GM23338 (cell line): ENCODE data around the gene CHD2. TPM values are rescaled to one million over a fixed set of nuclear protein-coding genes. Genes with fewer than 3 reads are reported as not detected.

ENCODE experiments used
- ATAC-seq: fragments of 200-7000 bp; cut with Tn5 transposase; 3 replicates; pipeline ENCODE4 v1.9.1; 2020
- DNase-seq: peaks from one replicate; pipeline ENCODE4 v3.0.0-alpha.2; 2015; ENCODE audit warnings: low spot score
- H2AFZ ChIP-seq: fragments of 200-600 bp; sonication (generic); 2 replicates; pipeline ENCODE4 v1.8.0; 2016; ENCODE audit warnings: antibody characterized with exemption, mild to moderate bottlenecking, moderate library complexity
- H3F3A ChIP-seq: fragments of 200-600 bp; sonication (generic); replicated peaks from 2 replicates; pipeline ENCODE4 v1.8.0; 2017; ENCODE audit warnings: antibody characterized with exemption, mixed run types, low read depth
- H3K27ac ChIP-seq: fragments of 200-600 bp; sonication (generic); 2 replicates; pipeline ENCODE4 v1.6.1; 2016; ENCODE audit warnings: low read depth
- H3K27me3 ChIP-seq: fragments of 200-600 bp; sonication (generic); 2 replicates; pipeline ENCODE4 v1.8.0; 2016; ENCODE audit warnings: mild to moderate bottlenecking, mixed run types, moderate library complexity; ENCODE audit not compliant: insufficient read depth
- H3K36me3 ChIP-seq: fragments of 200-600 bp; sonication (generic); 2 replicates; pipeline ENCODE4 v1.8.0; 2016; ENCODE audit warnings: mild to moderate bottlenecking; ENCODE audit not compliant: insufficient read depth
- H3K4me1 ChIP-seq: fragments of 200-600 bp; sonication (generic); 2 replicates; pipeline ENCODE4 v1.8.0; 2016; ENCODE audit warnings: mild to moderate bottlenecking, moderate library complexity; ENCODE audit not compliant: insufficient read depth
- H3K4me2 ChIP-seq: fragments of 200-600 bp; sonication (generic); 2 replicates; pipeline ENCODE4 v1.7.1; 2017; ENCODE audit warnings: mixed run types
- H3K4me3 ChIP-seq: fragments of 200-600 bp; sonication (generic); 2 replicates; pipeline ENCODE4 v1.6.1; 2016; ENCODE audit warnings: mixed run types
- H3K79me2 ChIP-seq: fragments of 200-600 bp; sonication (generic); replicated peaks from 2 replicates; pipeline ENCODE4 v1.8.0; 2017; ENCODE audit warnings: mild to moderate bottlenecking; ENCODE audit not compliant: insufficient read depth
- H3K9me2 ChIP-seq: fragments of 200-600 bp; sonication (generic); 2 replicates; pipeline ENCODE4 v1.8.0; 2017; ENCODE audit not compliant: insufficient read depth
- H4K20me1 ChIP-seq: fragments of 200-600 bp; sonication (generic); replicated peaks from 2 replicates; pipeline ENCODE4 v1.8.0; 2017; ENCODE audit warnings: mild to moderate bottlenecking; ENCODE audit not compliant: insufficient read depth
- H3K27ac Mint-ChIP-seq: 2 replicates; pipeline ENCODE4 v1.8.0; 2020; ENCODE audit warnings: inconsistent platforms, mild to moderate bottlenecking, moderate library complexity, mixed read lengths
- H3K27me3 Mint-ChIP-seq: 3 replicates; pipeline ENCODE4 v1.8.0; 2022; ENCODE audit warnings: low read depth, mild to moderate bottlenecking, moderate library complexity, mixed read lengths, inconsistent platforms; ENCODE audit not compliant: insufficient read depth, poor library complexity
- H3K36me3 Mint-ChIP-seq: 3 replicates; pipeline ENCODE4 v1.8.0; 2021; ENCODE audit warnings: low read depth, mild to moderate bottlenecking, inconsistent platforms, moderate library complexity, mixed read lengths
- H3K4me1 Mint-ChIP-seq: 3 replicates; pipeline ENCODE4 v1.8.0; 2020; ENCODE audit warnings: mild to moderate bottlenecking, inconsistent platforms, mixed read lengths
- H3K4me3 Mint-ChIP-seq: 3 replicates; pipeline ENCODE4 v1.8.0; 2021; ENCODE audit warnings: moderate library complexity, mild to moderate bottlenecking, inconsistent platforms, mixed read lengths
- H3K9me3 Mint-ChIP-seq: 3 replicates; pipeline ENCODE4 v1.8.0; 2020; ENCODE audit warnings: moderate library complexity, mild to moderate bottlenecking, inconsistent platforms, mixed read lengths
- CTCF ChIP-seq, 2 experiments: fragments of 200-600 bp in 1 of 2; sonication (generic) in 1 of 2; conservative IDR thresholded peaks; 2 replicates each; pipeline versions ENCODE4 v1.5.1 to v1.6.1; 2016 to 2017; ENCODE audit warnings: antibody characterized with exemption in 2 of 2, low read depth in 2 of 2, mild to moderate bottlenecking in 2 of 2, moderate library complexity in 1 of 2
- EZH2phosphoT487 ChIP-seq: fragments of 200-600 bp; sonication (generic); IDR thresholded peaks from one replicate; pipeline ENCODE4 v1.8.1; 2018; ENCODE audit warnings: antibody characterized with exemption; ENCODE audit not compliant: unreplicated experiment
- JUNB ChIP-seq: IDR thresholded peaks from one replicate; pipeline ENCODE4 v1.6.1; 2016; ENCODE audit warnings: antibody characterized with exemption; ENCODE audit not compliant: unreplicated experiment
- POLR2AphosphoS5 ChIP-seq: IDR thresholded peaks from 2 replicates; pipeline ENCODE4 v1.6.1; 2016; ENCODE audit warnings: antibody characterized with exemption, low read depth
- STAT1 ChIP-seq: IDR thresholded peaks from one replicate; pipeline ENCODE4 v1.6.1; 2016; ENCODE audit warnings: antibody characterized with exemption; ENCODE audit not compliant: unreplicated experiment
- ZNF114 ChIP-seq: fragments of 250-450 bp; sonication (Bioruptor Pico); IDR thresholded peaks from 2 replicates; pipeline ENCODE4 v1.5.0; 2020; ENCODE audit warnings: mild to moderate bottlenecking, moderate library complexity
- ZNF331 ChIP-seq: fragments of 250-450 bp; sonication (Bioruptor Pico); IDR thresholded peaks from 2 replicates; pipeline ENCODE4 v1.5.0; 2020; ENCODE audit warnings: low read depth, mild to moderate bottlenecking, moderate library complexity
- ZNF462 ChIP-seq: fragments of 250-450 bp; sonication (Bioruptor Pico); IDR thresholded peaks from 2 replicates; pipeline ENCODE4 v1.5.0; 2020; ENCODE audit warnings: mild to moderate bottlenecking, moderate library complexity
- polyA plus RNA-seq: library from polyadenylated mRNA; unstranded; fragments of >200 nt; fragmentation: Nextera tagmentation; extraction: Ambion mirVana; gene quantifications from 2 replicates; pipeline ENCODE4 v1.2.1, GENCODE V29; 2016
- total RNA-seq: library from RNA; depleted of rRNA; stranded (reverse); fragments of >200 nt; shearing (Covaris generic); gene quantifications from 2 replicates; pipeline ENCODE4 v1.2.3, GENCODE V29; 2014
- TF ChIP-seq, protein P1 (sequence below): IDR thresholded peaks from 2 replicates; pipeline ENCODE4 v1.6.1; 2016; ENCODE audit warnings: antibody characterized with exemption
- TF ChIP-seq, protein P2 (sequence below): IDR thresholded peaks from one replicate; pipeline ENCODE4 v1.6.1; 2018; ENCODE audit warnings: antibody characterized with exemption; ENCODE audit not compliant: unreplicated experiment

Gene CHD2
- total and polyA plus RNA-seq, 2 experiments from 2014 or later, result 119 to 130 TPM

- Mint-ChIP-seq H3K9me3 (no peaks in the 10 kb centered on the region), H3K4me3 (no peak overlapping the region), H3K4me1 (peaks cover 39% of the 10 kb centered on the region), H3K36me3 (peaks cover 68% of the 10 kb centered on the region), H3K27me3 (peaks cover 2% of the 10 kb centered on the region), H3K27ac (peak overlapping the region; percentile 50)
- no peak overlapping the region for H2AFZ ChIP-seq
- H4K20me1 ChIP-seq, result peaks cover 33% of the 10 kb centered on the region
- peaks cover 91% of the 10 kb centered on the region for H3K79me2 ChIP-seq
- no peaks in the 10 kb centered on the region for H3K27me3 ChIP-seq
- H3K36me3 ChIP-seq, result peaks cover 54% of the 10 kb centered on the region
- H3K4me3 ChIP-seq, result no peak overlapping the region
- no peaks in the 10 kb centered on the region for H3K9me2 ChIP-seq
- no peak for DNase-seq
- no peak for ATAC-seq
- H3F3A ChIP-seq, result no peaks in the 10 kb centered on the region
- H3K4me2 ChIP-seq, result no peak overlapping the region
- no peak for TF ChIP-seq CTCF (conservative IDR thresholded peaks at IDR 0.05; ENCODE audit: low read depth in 2 of 2)
- TF ChIP-seq, protein P1, sequence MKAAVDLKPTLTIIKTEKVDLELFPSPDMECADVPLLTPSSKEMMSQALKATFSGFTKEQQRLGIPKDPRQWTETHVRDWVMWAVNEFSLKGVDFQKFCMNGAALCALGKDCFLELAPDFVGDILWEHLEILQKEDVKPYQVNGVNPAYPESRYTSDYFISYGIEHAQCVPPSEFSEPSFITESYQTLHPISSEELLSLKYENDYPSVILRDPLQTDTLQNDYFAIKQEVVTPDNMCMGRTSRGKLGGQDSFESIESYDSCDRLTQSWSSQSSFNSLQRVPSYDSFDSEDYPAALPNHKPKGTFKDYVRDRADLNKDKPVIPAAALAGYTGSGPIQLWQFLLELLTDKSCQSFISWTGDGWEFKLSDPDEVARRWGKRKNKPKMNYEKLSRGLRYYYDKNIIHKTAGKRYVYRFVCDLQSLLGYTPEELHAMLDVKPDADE, result no peak
- no peak for TF ChIP-seq EZH2phosphoT487
- TF ChIP-seq ZNF462 (CRISPR knock-in tag), result no peak
- no peak for TF ChIP-seq ZNF331 (CRISPR knock-in tag)
- TF ChIP-seq JUNB, result no peak
- TF ChIP-seq ZNF114, result no peak
- TF ChIP-seq, protein P2, sequence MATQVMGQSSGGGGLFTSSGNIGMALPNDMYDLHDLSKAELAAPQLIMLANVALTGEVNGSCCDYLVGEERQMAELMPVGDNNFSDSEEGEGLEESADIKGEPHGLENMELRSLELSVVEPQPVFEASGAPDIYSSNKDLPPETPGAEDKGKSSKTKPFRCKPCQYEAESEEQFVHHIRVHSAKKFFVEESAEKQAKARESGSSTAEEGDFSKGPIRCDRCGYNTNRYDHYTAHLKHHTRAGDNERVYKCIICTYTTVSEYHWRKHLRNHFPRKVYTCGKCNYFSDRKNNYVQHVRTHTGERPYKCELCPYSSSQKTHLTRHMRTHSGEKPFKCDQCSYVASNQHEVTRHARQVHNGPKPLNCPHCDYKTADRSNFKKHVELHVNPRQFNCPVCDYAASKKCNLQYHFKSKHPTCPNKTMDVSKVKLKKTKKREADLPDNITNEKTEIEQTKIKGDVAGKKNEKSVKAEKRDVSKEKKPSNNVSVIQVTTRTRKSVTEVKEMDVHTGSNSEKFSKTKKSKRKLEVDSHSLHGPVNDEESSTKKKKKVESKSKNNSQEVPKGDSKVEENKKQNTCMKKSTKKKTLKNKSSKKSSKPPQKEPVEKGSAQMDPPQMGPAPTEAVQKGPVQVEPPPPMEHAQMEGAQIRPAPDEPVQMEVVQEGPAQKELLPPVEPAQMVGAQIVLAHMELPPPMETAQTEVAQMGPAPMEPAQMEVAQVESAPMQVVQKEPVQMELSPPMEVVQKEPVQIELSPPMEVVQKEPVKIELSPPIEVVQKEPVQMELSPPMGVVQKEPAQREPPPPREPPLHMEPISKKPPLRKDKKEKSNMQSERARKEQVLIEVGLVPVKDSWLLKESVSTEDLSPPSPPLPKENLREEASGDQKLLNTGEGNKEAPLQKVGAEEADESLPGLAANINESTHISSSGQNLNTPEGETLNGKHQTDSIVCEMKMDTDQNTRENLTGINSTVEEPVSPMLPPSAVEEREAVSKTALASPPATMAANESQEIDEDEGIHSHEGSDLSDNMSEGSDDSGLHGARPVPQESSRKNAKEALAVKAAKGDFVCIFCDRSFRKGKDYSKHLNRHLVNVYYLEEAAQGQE, result no peak
- TF ChIP-seq STAT1, result no peak
- no peak for TF ChIP-seq POLR2AphosphoS5
- H3K4me1 ChIP-seq, result peaks cover 40% of the 10 kb centered on the region
- H3K27ac ChIP-seq, result no peak overlapping the region
These were observed 24.1 kb downstream of the CHD2 start for GRCh38 chr15:92924216-92924615.
